ENCODE measurements around the gene CLOCK.

CLOCK gene

DNA sequence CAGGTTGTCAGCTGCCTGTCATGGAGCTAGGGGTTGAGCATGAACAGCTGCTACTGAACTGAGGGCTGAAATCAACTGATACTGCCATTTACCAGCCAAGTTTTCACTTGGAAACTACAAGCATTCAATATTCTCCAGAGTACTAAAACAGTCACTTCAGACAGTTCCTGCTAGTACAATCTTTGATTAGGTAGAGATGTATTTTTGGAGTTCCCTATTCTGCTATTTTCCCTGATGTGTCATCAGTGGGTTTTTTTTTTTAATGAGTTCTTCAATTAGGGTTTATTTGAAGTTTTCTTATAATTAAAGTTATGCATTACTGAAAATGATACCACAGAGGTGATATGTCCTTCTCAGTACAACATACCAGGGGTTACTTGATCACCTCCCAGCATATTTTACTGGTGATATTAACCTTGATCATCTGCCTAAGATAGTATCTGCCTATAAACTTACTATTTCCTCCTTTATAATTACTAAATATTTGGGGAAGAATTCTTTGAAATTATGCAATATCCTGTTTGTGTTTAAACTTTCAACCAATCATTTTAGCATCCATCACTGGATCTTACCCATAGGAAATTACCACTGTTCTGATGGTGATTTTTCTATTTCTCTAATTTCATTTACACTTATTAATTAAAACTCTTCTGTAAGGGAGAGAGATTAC is 31.8 kb upstream of the CLOCK start:
- no peak for TF ChIP-seq CTCF (IDR thresholded peaks at IDR 0.05; ENCODE audit: low read depth, low read length, poor library complexity, severe bottlenecking)
- TF ChIP-seq EZH2phosphoT487 (IDR thresholded peaks at IDR 0.05; ENCODE audit: borderline replicate concordance, low read length) = no peak
- H3K27ac ChIP-seq (ENCODE audit: low read depth, low read length) = no peak overlapping the region
- H3K36me3 ChIP-seq (ENCODE audit: control insufficient read depth, low read length) = no peaks in the 10 kb centered on the region
- no peaks in the 10 kb centered on the region for H3F3A ChIP-seq (ENCODE audit: control insufficient read depth, insufficient read depth)
- no peaks in the 10 kb centered on the region for H3K27me3 ChIP-seq (ENCODE audit: control insufficient read depth, low read length)
- H3K4me2 ChIP-seq (ENCODE audit: low read length) = no peak overlapping the region
- H3K9me3 ChIP-seq (ENCODE audit: control insufficient read depth, insufficient read depth, low read length) = no peaks in the 10 kb centered on the region
- peaks cover 4% of the 10 kb centered on the region; the same call in 1 of the 2 replicates for H3K4me1 ChIP-seq (ENCODE audit: control insufficient read depth, low read length)
- H3K79me2 ChIP-seq (ENCODE audit: control insufficient read depth, low read length) = no peaks in the 10 kb centered on the region
- H3K9me2 ChIP-seq (replicated peaks; ENCODE audit: control insufficient read depth, low read length) = no peaks in the 10 kb centered on the region
- H4K20me1 ChIP-seq (ENCODE audit: control insufficient read depth, insufficient read depth, low read depth, low read length) = no peaks in the 10 kb centered on the region
- no peak overlapping the region for H3K4me3 ChIP-seq (ENCODE audit: low read length)

- Histone ChIP-seq H3K4me2 (ENCODE audit: low read length) (no peak overlapping the region), H3K27me3 (ENCODE audit: control insufficient read depth, low read length) (no peaks in the 10 kb centered on the region), H3K27ac (ENCODE audit: low read depth, low read length) (no peak overlapping the region), H3K36me3 (ENCODE audit: control insufficient read depth, low read length) (no peaks in the 10 kb centered on the region), H3K4me3 (ENCODE audit: low read length) (no peak overlapping the region), H3F3A (ENCODE audit: control insufficient read depth, insufficient read depth) (no peaks in the 10 kb centered on the region), H3K9me2 (replicated peaks; ENCODE audit: control insufficient read depth, low read length) (no peaks in the 10 kb centered on the region), H3K4me1 (ENCODE audit: control insufficient read depth, low read length) (peaks cover 4% of the 10 kb centered on the region; the same call in 1 of the 2 replicates), H4K20me1 (ENCODE audit: control insufficient read depth, insufficient read depth, low read depth, low read length) (no peaks in the 10 kb centered on the region), H3K9me3 (ENCODE audit: control insufficient read depth, insufficient read depth, low read length) (no peaks in the 10 kb centered on the region), H3K79me2 (ENCODE audit: control insufficient read depth, low read length) (no peaks in the 10 kb centered on the region)
- TF ChIP-seq CTCF (IDR thresholded peaks at IDR 0.05; ENCODE audit: low read depth, low read length, poor library complexity, severe bottlenecking) = no peak
Measured at GRCh38 chr4:55575513-55575912, 28.8 kb upstream of the CLOCK start.

DNA sequence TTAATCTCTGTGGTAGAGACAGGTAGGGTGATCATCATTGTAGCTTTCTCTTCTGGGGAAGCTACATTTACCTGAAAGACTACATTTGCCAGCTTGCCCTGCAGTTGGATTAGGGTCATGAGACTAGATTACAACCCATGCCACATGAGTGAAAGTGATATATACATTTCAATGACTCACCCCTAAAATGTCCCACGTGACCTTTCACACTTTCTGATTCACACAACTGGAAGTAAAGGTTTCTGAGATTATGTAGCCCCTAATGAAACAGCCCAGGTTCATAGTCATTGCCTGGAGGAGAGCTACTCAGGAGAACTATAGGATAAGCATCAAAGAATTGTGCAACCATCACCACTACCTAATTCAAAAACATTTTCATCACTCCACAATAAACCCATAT is 27.5 kb upstream of the CLOCK start:
- no peaks in the 10 kb centered on the region for H3K36me3 ChIP-seq (ENCODE audit: control insufficient read depth, low read length)
- no peak overlapping the region for H3K4me2 ChIP-seq (ENCODE audit: low read length)
- no peaks in the 10 kb centered on the region for H3K9me3 ChIP-seq (ENCODE audit: control insufficient read depth, insufficient read depth, low read length)
- H3K27me3 ChIP-seq (ENCODE audit: control insufficient read depth, low read length) = no peaks in the 10 kb centered on the region
- no peaks in the 10 kb centered on the region for H3K79me2 ChIP-seq (ENCODE audit: control insufficient read depth, low read length)
- no peaks in the 10 kb centered on the region for H3F3A ChIP-seq (ENCODE audit: control insufficient read depth, insufficient read depth)
- H3K27ac ChIP-seq (ENCODE audit: low read depth, low read length) = no peak overlapping the region
- TF ChIP-seq EZH2phosphoT487 (IDR thresholded peaks at IDR 0.05; ENCODE audit: borderline replicate concordance, low read length) (no peak), CTCF (IDR thresholded peaks at IDR 0.05; ENCODE audit: low read depth, low read length, poor library complexity, severe bottlenecking) (no peak)
- peaks cover 6% of the 10 kb centered on the region for H3K4me1 ChIP-seq (ENCODE audit: control insufficient read depth, low read length)
- H4K20me1 ChIP-seq (ENCODE audit: control insufficient read depth, insufficient read depth, low read depth, low read length) = no peaks in the 10 kb centered on the region
- H3K4me3 ChIP-seq (ENCODE audit: low read length) = no peak overlapping the region
- no peaks in the 10 kb centered on the region for H3K9me2 ChIP-seq (replicated peaks; ENCODE audit: control insufficient read depth, low read length)

All from DOHH2 (cell line).